ENCODE measurements around the gene ARHGAP28. TPM values are rescaled to one million over a fixed set of nuclear protein-coding genes. Genes with fewer than 3 reads are reported as not detected.

The ARHGAP28 gene
- total RNA-seq, 1 experiment from 2014 or later = not detected

DNA sequence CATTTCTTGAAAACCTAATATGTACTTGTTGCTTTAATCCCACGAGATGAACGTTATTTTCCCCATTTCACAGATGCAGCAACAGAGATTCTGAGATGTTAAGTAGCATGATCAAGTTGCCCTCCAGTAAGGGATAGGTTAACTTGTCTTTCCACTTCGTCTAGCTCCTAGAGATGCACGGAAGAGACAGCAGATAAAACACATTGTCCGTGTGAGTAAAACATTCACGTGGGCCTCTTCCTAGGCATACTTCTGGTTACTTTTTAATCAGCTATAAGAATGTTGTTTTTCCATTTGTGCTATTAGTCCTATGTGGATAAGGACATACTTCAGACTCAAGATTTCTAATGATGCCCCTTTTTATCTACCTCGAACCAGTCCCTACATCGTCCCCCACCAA is 1.2 kb upstream of the ARHGAP28 start:
- H3K27me3 ChIP-seq (ENCODE audit: low read length) = no peaks in the 10 kb centered on the region
- H3K27ac ChIP-seq (ENCODE audit: low read length) = no peak overlapping the region
- no peak overlapping the region for H3K4me3 ChIP-seq (ENCODE audit: low read length)
- H3K9ac ChIP-seq (ENCODE audit: low read length) = no peak overlapping the region
- no peak for DNase-seq
- H3K4me2 ChIP-seq (ENCODE audit: low read depth, low read length, poor library complexity, severe bottlenecking) = no peak overlapping the region
- no peaks in the 10 kb centered on the region for H3K4me1 ChIP-seq (ENCODE audit: low read length)
- H2AFZ ChIP-seq (ENCODE audit: low read length) = no peak overlapping the region
- H3K36me3 ChIP-seq (ENCODE audit: insufficient read depth, low read length) = no peaks in the 10 kb centered on the region
- no peaks in the 10 kb centered on the region for H3K9me2 ChIP-seq (replicated peaks; ENCODE audit: insufficient read depth, low read length)
- H3K9me3 ChIP-seq (ENCODE audit: low read length) = no peaks in the 10 kb centered on the region
- H4K20me1 ChIP-seq (ENCODE audit: insufficient read depth, low read depth, low read length) = no peaks in the 10 kb centered on the region
- no peaks in the 10 kb centered on the region for H3K79me2 ChIP-seq (ENCODE audit: low read length)

DNA sequence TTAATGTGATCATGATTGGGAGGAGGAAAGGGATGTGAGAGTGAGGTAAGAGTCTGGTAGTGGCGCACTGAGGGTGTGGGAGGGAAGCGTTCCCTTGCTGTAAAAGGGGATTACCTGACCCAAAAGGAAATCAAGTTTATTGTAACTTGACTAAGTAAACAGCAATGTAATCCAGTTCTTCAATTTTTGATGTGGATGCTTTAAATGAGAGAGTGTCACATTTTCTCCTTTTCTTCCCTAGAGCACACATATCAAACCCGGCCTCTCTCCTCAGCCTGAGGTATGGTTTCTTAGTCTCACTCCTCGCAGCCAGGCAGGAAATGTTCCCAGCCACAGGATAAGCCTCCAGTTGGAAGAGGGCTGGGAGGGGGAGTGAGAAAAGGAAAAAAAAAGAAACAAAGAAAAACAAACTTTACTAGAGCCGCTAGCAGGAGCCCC is 688 bp upstream of the ARHGAP28 start:
- Histone ChIP-seq H3K9me3 (ENCODE audit: low read length) (no peaks in the 10 kb centered on the region), H4K20me1 (ENCODE audit: insufficient read depth, low read depth, low read length) (no peaks in the 10 kb centered on the region), H3K4me1 (ENCODE audit: low read length) (no peaks in the 10 kb centered on the region), H3K4me3 (ENCODE audit: low read length) (no peak overlapping the region), H3K79me2 (ENCODE audit: low read length) (no peaks in the 10 kb centered on the region), H3K36me3 (ENCODE audit: insufficient read depth, low read length) (no peaks in the 10 kb centered on the region), H3K27me3 (ENCODE audit: low read length) (no peaks in the 10 kb centered on the region), H3K27ac (ENCODE audit: low read length) (no peak overlapping the region), H2AFZ (ENCODE audit: low read length) (no peak overlapping the region), H3K9ac (ENCODE audit: low read length) (no peak overlapping the region), H3K4me2 (ENCODE audit: low read depth, low read length, poor library complexity, severe bottlenecking) (no peak overlapping the region), H3K9me2 (replicated peaks; ENCODE audit: insufficient read depth, low read length) (no peaks in the 10 kb centered on the region)
- DNase-seq = no peak

DNA sequence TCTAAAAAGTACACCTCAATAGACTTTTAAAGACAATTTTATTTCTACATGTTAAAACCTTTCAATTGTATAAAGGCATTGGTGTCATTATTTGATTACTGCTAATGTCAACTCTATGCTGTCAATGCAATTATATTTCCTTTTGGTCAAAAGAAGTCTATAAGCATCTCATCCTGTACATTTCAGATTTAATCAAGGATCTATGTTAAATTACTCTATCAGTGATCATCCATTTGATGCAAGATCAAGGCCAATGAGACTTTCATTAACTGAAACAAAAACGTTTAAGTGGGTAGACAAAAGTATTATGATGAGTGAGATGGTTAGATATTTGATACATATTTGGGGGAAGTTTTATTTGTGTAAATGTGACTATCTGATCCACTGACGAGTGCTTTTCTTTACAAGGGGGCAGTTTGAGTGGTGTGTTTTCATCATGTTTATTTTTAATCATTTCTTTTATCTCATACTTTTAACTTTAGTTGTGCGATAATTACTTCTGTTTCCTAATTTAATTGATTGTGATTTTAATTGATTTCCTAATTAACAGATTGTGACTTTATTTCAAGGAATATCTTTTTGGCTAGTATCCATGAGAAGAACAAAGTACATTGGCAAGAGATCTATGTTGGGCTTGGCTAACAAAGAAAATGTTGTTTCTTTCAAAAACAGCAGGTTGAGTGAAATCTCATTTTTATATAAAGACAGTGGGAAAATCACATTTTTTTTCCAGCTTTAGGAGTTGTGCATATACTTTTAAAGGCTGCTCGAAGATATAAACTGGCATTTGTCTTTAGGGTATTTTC is 1.1 kb downstream of the ARHGAP28 start:
- Histone ChIP-seq H3K4me1 (ENCODE audit: low read length) (no peaks in the 10 kb centered on the region), H3K27me3 (ENCODE audit: low read length) (no peaks in the 10 kb centered on the region), H3K9me2 (replicated peaks; ENCODE audit: insufficient read depth, low read length) (no peaks in the 10 kb centered on the region), H3K9ac (ENCODE audit: low read length) (no peak overlapping the region), H2AFZ (ENCODE audit: low read length) (no peak overlapping the region), H4K20me1 (ENCODE audit: insufficient read depth, low read depth, low read length) (no peaks in the 10 kb centered on the region), H3K36me3 (ENCODE audit: insufficient read depth, low read length) (no peaks in the 10 kb centered on the region), H3K79me2 (ENCODE audit: low read length) (no peaks in the 10 kb centered on the region), H3K27ac (ENCODE audit: low read length) (no peak overlapping the region), H3K4me2 (ENCODE audit: low read depth, low read length, poor library complexity, severe bottlenecking) (no peak overlapping the region), H3K4me3 (ENCODE audit: low read length) (no peak overlapping the region), H3K9me3 (ENCODE audit: low read length) (no peaks in the 10 kb centered on the region)
- no peak for DNase-seq

DNA sequence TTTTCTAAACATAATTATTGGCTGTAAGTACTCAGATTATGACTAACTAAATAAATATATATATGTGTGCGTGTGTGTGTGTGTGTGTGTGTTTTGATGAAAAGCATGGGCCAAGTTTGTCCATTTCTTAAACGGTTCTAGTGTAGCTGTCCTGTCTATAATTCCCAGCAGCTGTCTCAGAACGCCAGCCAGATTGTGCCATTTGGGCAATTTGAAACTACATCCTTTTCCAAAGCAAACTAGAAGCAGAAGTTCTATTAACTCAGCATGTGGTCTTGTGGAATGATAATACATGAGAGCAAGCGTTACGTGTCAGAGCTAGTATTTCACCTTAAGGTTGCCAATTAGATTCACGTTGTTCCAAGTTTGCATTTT is 1.7 kb downstream of the ARHGAP28 start:
- H3K27ac ChIP-seq (ENCODE audit: low read length) = no peak overlapping the region
- no peak overlapping the region for H3K4me3 ChIP-seq (ENCODE audit: low read length)
- H3K9ac ChIP-seq (ENCODE audit: low read length) = no peak overlapping the region
- no peak overlapping the region for H3K4me2 ChIP-seq (ENCODE audit: low read depth, low read length, poor library complexity, severe bottlenecking)
- no peaks in the 10 kb centered on the region for H3K4me1 ChIP-seq (ENCODE audit: low read length)
- no peaks in the 10 kb centered on the region for H3K9me2 ChIP-seq (replicated peaks; ENCODE audit: insufficient read depth, low read length)
- no peaks in the 10 kb centered on the region for H4K20me1 ChIP-seq (ENCODE audit: insufficient read depth, low read depth, low read length)
- no peaks in the 10 kb centered on the region for H3K27me3 ChIP-seq (ENCODE audit: low read length)
- no peak overlapping the region for H2AFZ ChIP-seq (ENCODE audit: low read length)
- H3K36me3 ChIP-seq (ENCODE audit: insufficient read depth, low read length) = no peaks in the 10 kb centered on the region
- H3K79me2 ChIP-seq (ENCODE audit: low read length) = no peaks in the 10 kb centered on the region
- no peaks in the 10 kb centered on the region for H3K9me3 ChIP-seq (ENCODE audit: low read length)
- no peak for DNase-seq

DNA sequence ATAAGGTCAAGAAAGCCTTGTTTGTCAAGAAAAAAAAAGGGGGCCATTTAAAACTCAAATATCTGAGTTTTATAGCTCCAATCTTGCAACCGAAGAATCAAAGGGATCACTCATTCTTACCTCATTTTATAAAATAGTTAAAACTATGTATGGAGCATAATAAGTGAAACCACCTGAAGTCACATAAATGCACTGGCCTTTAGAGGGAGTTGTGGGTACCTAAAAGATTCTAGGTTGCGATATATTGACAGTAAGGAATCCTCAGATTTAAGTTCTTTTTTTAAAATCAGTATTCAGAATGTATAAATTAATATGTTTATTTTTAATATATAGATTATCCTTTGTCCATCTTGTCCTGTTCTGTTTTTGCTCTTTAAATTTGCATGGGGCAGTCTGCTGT is 3.4 kb downstream of the ARHGAP28 start:
- H3K9me2 ChIP-seq (replicated peaks; ENCODE audit: insufficient read depth, low read length) = no peaks in the 10 kb centered on the region
- H3K9ac ChIP-seq (ENCODE audit: low read length) = no peak overlapping the region
- no peak overlapping the region for H3K4me2 ChIP-seq (ENCODE audit: low read depth, low read length, poor library complexity, severe bottlenecking)
- no peaks in the 10 kb centered on the region for H3K9me3 ChIP-seq (ENCODE audit: low read length)
- no peak overlapping the region for H3K27ac ChIP-seq (ENCODE audit: low read length)
- no peak overlapping the region for H2AFZ ChIP-seq (ENCODE audit: low read length)
- no peaks in the 10 kb centered on the region for H3K27me3 ChIP-seq (ENCODE audit: low read length)
- DNase-seq = no peak
- no peaks in the 10 kb centered on the region for H3K36me3 ChIP-seq (ENCODE audit: insufficient read depth, low read length)
- no peak overlapping the region for H3K4me3 ChIP-seq (ENCODE audit: low read length)
- H3K79me2 ChIP-seq (ENCODE audit: low read length) = no peaks in the 10 kb centered on the region
- H3K4me1 ChIP-seq (ENCODE audit: low read length) = no peaks in the 10 kb centered on the region
- H4K20me1 ChIP-seq (ENCODE audit: insufficient read depth, low read depth, low read length) = no peaks in the 10 kb centered on the region

DNA sequence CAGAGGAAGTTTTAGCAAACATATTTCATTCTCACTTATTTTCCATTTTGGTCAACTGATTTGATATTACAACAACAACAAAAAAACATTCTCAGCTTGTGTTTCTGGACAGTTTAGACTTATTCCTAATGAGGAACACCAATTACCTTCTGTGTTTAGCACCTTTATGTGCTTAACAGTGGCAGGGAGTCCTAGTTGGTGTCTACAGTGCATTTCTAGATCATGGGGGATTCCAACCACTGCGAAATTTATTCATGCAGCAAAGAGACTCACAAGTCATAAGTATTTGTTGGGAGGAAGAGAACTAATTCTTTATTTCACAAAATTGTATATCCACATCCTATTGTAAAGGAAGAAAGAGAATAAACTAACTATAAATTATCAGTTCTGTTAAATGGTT is 4.2 kb downstream of the ARHGAP28 start:
- H3K4me1 ChIP-seq (ENCODE audit: low read length) = no peaks in the 10 kb centered on the region
- H3K9me3 ChIP-seq (ENCODE audit: low read length) = no peaks in the 10 kb centered on the region
- no peaks in the 10 kb centered on the region for H4K20me1 ChIP-seq (ENCODE audit: insufficient read depth, low read depth, low read length)
- H3K79me2 ChIP-seq (ENCODE audit: low read length) = no peaks in the 10 kb centered on the region
- no peak overlapping the region for H3K4me2 ChIP-seq (ENCODE audit: low read depth, low read length, poor library complexity, severe bottlenecking)
- no peak overlapping the region for H2AFZ ChIP-seq (ENCODE audit: low read length)
- H3K4me3 ChIP-seq (ENCODE audit: low read length) = no peak overlapping the region
- no peak for DNase-seq
- no peaks in the 10 kb centered on the region for H3K27me3 ChIP-seq (ENCODE audit: low read length)
- H3K27ac ChIP-seq (ENCODE audit: low read length) = no peak overlapping the region
- H3K36me3 ChIP-seq (ENCODE audit: insufficient read depth, low read length) = no peaks in the 10 kb centered on the region
- H3K9ac ChIP-seq (ENCODE audit: low read length) = no peak overlapping the region
- H3K9me2 ChIP-seq (replicated peaks; ENCODE audit: insufficient read depth, low read length) = no peaks in the 10 kb centered on the region

DNA sequence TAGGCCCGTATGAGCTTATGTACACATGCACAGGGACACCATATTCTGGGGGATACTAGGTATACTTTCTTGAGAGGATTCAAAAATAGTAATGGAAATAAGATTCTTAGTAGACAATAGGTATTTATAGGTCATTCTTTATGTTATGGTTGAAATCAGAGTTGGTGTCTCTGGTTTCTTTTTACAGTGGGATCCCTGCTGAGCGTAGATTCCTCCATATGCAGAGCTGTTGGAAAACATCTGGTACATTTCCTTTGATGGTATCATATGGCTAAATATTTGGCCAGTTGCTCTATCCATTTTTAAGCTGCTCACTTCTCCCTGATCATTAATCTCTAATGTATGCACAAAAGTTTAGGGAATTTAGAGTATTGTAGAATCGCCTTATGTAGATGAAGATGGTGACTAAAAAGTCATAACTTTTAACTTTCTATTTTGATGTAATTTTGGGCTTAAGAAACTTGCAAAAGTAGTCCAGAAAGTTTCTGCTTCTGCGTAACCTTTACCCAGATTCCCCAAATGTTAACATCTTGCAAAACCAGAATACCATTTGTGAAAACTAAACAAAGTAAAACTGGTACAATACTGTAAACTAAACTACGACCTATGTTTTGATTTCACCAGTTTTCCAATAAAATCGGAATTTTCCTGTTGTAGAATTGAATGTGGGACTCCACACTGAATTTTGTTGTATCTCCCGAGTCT is 5.4 kb downstream of the ARHGAP28 start:
- no peaks in the 10 kb centered on the region for H3K27me3 ChIP-seq (ENCODE audit: low read length)
- no peak overlapping the region for H3K4me3 ChIP-seq (ENCODE audit: low read length)
- no peak overlapping the region for H3K4me2 ChIP-seq (ENCODE audit: low read depth, low read length, poor library complexity, severe bottlenecking)
- H3K27ac ChIP-seq (ENCODE audit: low read length) = no peak overlapping the region
- no peaks in the 10 kb centered on the region for H3K79me2 ChIP-seq (ENCODE audit: low read length)
- H2AFZ ChIP-seq (ENCODE audit: low read length) = no peak overlapping the region
- H3K4me1 ChIP-seq (ENCODE audit: low read length) = no peaks in the 10 kb centered on the region
- no peak for DNase-seq
- no peaks in the 10 kb centered on the region for H3K9me3 ChIP-seq (ENCODE audit: low read length)
- H3K9me2 ChIP-seq (replicated peaks; ENCODE audit: insufficient read depth, low read length) = no peaks in the 10 kb centered on the region
- H3K9ac ChIP-seq (ENCODE audit: low read length) = no peak overlapping the region
- H4K20me1 ChIP-seq (ENCODE audit: insufficient read depth, low read depth, low read length) = no peaks in the 10 kb centered on the region
- H3K36me3 ChIP-seq (ENCODE audit: insufficient read depth, low read length) = no peaks in the 10 kb centered on the region

DNA sequence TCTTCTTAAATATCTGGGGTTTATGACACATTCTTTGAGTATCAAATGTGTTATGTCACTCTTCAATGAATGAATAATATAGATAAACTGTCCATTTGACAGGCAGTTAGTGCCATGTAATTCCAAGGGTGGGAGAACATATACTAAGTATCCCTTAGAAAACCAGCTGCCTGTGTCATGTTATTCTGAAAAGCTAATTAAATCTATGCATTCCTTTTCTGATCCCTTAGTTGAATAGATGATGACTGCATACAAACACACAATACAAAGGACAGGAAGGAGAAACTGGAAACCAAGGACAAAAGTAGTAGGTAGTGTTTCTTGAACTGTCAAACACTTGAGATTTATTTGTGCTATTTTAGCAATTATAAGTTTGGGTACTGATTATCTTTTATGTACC is 8.3 kb downstream of the ARHGAP28 start:
- no peaks in the 10 kb centered on the region for H3K27me3 ChIP-seq (ENCODE audit: low read length)
- no peak overlapping the region for H3K9ac ChIP-seq (ENCODE audit: low read length)
- no peaks in the 10 kb centered on the region for H3K4me1 ChIP-seq (ENCODE audit: low read length)
- no peak for DNase-seq
- no peak overlapping the region for H3K4me2 ChIP-seq (ENCODE audit: low read depth, low read length, poor library complexity, severe bottlenecking)
- H3K79me2 ChIP-seq (ENCODE audit: low read length) = no peaks in the 10 kb centered on the region
- H4K20me1 ChIP-seq (ENCODE audit: insufficient read depth, low read depth, low read length) = no peaks in the 10 kb centered on the region
- H3K4me3 ChIP-seq (ENCODE audit: low read length) = no peak overlapping the region
- H3K9me2 ChIP-seq (replicated peaks; ENCODE audit: insufficient read depth, low read length) = no peaks in the 10 kb centered on the region
- H2AFZ ChIP-seq (ENCODE audit: low read length) = no peak overlapping the region
- H3K36me3 ChIP-seq (ENCODE audit: insufficient read depth, low read length) = no peaks in the 10 kb centered on the region
- H3K9me3 ChIP-seq (ENCODE audit: low read length) = no peaks in the 10 kb centered on the region
- H3K27ac ChIP-seq (ENCODE audit: low read length) = no peak overlapping the region
